Activated CD8-positive, alpha-beta memory T cell treated with anti-CD3 and anti-CD28 coated beads for 36 hours (primary cell): Measurements from ENCODE around the gene FZD4. TPM values are rescaled to one million over a fixed set of nuclear protein-coding genes. Genes with fewer than 3 reads are reported as not detected.
"Not testable (repeated sequence)": the region's sequence is repeated elsewhere in the genome, so short reads cannot be mapped to it uniquely, and the experiment has no call there.

ENCODE experiments used
- CTCF ChIA-PET: fragments of 350-600 bp; sonication (Branson Sonifier 250); formaldehyde crosslinking; loops from one replicate; lab custom pipeline; 2021; ENCODE audit warnings: antibody characterized with exemption; lab: Charles Lee
- POLR2A ChIA-PET: fragments of 350-600 bp; sonication (Branson Sonifier 250); formaldehyde crosslinking; loops from one replicate; lab custom pipeline; 2021; ENCODE audit warnings: antibody characterized with exemption; lab: Charles Lee
- total RNA-seq, 2 experiments: library from RNA; stranded (reverse); gene quantifications; one replicate each; pipeline ENCODE4 v1.2.3, GENCODE V29; 2021

Gene FZD4
- total RNA-seq, 2 experiments from 2014 or later, result 0.06 TPM

GRCh38 chr11:86919557-86920210, 35.5 kb downstream of the FZD4 start:
- CTCF ChIA-PET, result interaction anchor here (1.2 kb wide), 1 partner anchor 50 kb away, joined by 3 read pairs; no protein-coding TSS in a partner anchor
- POLR2A ChIA-PET, result no interaction called here

DNA sequence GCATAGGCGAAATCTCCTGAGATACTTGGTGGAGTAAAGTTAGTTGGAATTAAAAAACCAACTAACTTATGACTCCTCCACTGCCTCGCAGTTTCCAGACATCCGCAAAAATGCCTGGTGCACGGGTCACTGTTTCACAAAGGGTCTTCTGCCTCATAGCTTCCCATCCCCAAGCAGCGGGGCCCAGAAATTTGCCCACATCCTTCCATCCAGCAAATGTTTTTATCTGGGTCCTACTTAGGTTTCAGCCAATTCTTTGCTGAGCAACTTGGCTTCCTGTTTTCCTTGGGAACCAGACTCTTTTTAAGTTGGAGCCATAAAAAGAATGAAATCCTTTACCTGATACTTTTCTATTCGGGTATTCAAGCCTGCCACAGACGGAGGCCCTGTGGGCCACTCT, 36.2 kb downstream of the FZD4 start:
- ChIA-PET POLR2A (no interaction called here), CTCF (no interaction called here)

- POLR2A ChIA-PET, result no interaction called here
- CTCF ChIA-PET, result no interaction called here
These were observed 36.7 kb downstream of the FZD4 start for GRCh38 chr11:86918496-86918895.

GRCh38 chr11:86917589-86917988, 37.6 kb downstream of the FZD4 start:
- ChIA-PET POLR2A (no interaction called here), CTCF (no interaction called here)

DNA sequence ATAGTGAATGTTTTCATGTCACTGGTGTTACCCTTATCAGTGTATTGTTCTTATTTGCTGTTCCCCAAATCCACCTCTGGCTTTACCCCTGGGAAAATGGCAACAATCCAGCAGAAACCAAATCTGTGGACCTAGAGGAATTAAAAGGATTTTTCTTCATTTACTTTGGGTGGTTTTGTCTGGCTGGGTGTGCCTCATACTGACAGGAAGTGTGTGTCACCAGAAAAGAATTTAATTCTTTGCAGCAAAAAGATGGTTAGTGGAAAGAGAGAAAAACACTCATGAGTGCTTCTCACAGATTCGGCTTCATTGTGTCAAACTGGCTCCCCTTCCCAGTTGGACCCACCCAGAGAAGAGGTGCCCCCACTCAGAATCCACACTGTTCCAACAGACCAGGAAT, 38.9 kb downstream of the FZD4 start:
- ChIA-PET CTCF (interaction anchor here (1.3 kb wide), 1 partner anchor 46 kb away, joined by 6 read pairs; no protein-coding TSS in a partner anchor), POLR2A (no interaction called here)

GRCh38 chr11:86915850-86916249, 39.3 kb downstream of the FZD4 start:
- CTCF ChIA-PET, result interaction anchor here (1.3 kb wide), 1 partner anchor 46 kb away, joined by 6 read pairs; no protein-coding TSS in a partner anchor
- POLR2A ChIA-PET, result not testable (repeated sequence)

DNA sequence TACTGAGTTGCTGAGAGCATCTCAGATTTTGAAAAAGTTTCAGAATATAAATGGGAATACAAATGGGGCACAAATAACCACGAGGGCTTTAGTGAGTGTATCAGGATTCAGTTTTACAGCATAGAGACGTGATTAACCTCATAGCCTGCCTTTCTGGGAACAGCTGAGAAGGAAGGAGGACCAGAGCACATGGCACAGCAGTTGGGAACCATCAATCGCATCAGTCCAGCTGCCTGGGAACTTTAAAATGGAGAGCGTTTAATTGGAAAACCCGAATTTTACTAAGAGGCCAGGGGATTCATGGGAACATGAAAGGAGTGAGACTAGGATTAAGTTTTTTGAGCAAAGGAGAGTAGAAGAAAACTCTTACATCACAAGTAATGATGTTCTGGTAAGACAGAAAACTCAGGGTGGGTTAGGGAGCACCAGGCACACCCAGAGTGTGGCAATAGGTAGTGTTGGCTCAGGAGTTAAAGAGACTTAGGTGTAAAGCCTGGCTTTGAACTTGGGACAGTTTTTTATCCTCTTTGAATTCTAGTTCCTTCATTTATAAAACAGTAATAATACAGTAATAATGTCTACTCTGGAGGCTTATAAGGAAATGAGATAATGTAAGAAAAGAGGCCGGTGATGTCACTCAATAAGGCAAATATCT, 40.2 kb downstream of the FZD4 start:
- ChIA-PET POLR2A (no interaction called here), CTCF (interaction anchor here (1.3 kb wide), 1 partner anchor 45 kb away, joined by 6 read pairs; no protein-coding TSS in a partner anchor)

GRCh38 chr11:86912238-86912637, 43.0 kb downstream of the FZD4 start:
- ChIA-PET CTCF (no interaction called here), POLR2A (no interaction called here)

DNA sequence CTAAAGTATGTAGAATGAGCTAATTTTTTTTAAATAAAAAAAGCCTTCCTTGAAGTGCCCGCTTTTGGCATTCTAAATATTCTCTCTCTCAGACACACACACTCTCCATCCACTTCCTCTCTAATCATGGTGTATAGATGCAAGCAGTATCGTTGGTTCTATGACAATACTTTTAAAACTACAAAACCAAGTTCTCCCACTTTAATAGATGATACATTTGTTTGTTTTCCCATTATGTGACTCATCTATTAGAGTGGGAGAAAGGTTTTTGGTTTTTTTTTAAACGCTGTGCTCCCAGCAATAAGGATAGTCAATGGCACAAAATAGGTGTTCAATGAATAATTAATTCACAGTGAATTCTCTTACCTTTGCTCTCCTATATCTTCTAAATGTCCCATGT, 44.6 kb downstream of the FZD4 start:
- ChIA-PET CTCF (no interaction called here), POLR2A (no interaction called here)

- ChIA-PET POLR2A (no interaction called here), CTCF (no interaction called here)
These were observed 49.0 kb downstream of the FZD4 start for GRCh38 chr11:86906198-86906597.

- ChIA-PET CTCF (interaction anchor here (0.7 kb wide), 1 partner anchor 118 kb away, joined by 3 read pairs; no protein-coding TSS in a partner anchor), POLR2A (interaction anchor here (0.7 kb wide), 1 partner anchor 1623 kb away, joined by 4 read pairs; no protein-coding TSS in a partner anchor)
These were observed 49.9 kb downstream of the FZD4 start for GRCh38 chr11:86905252-86905651.

DNA sequence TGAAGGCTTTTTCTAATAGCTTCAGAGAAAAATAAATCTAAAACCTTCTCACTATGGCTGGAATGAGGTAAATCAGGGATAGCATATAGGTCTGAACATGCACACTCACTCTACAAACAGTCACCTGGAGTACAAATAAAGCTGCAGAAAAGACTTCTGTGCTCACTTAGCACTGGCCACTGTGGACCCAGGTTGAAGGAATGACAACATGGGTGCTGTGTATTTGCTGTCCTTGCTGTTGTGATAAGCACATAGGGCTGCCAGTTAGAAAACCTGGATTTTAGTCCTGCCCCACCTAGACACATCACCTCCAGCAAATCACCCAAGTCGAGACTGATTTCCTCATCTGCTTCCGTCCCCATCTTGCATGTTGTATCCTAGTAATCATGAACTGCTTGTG, 51.2 kb downstream of the FZD4 start:
- CTCF ChIA-PET, result interaction anchor here (0.7 kb wide), 1 partner anchor 12 kb away, joined by 3 read pairs; no protein-coding TSS in a partner anchor
- POLR2A ChIA-PET, result no interaction called here

DNA sequence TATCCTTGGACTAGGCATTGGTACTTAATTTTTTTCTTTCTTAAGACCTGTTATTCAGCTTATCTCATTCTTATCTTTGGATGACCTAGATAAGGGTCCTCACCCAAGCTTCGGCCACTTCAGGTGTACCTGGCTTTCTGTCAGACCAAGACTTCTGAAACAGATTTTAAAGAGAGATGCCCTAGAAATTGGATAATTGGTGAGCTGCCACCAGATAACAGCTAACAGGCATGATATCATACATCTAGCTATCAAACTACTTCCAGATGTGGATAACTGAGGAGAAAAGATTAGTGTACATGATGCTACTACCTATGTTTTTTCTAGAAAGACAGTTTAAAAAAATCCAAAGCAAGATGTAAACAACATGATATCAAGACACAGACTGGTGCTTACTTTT, 52.9 kb downstream of the FZD4 start:
- CTCF ChIA-PET, result no interaction called here
- POLR2A ChIA-PET, result no interaction called here

DNA sequence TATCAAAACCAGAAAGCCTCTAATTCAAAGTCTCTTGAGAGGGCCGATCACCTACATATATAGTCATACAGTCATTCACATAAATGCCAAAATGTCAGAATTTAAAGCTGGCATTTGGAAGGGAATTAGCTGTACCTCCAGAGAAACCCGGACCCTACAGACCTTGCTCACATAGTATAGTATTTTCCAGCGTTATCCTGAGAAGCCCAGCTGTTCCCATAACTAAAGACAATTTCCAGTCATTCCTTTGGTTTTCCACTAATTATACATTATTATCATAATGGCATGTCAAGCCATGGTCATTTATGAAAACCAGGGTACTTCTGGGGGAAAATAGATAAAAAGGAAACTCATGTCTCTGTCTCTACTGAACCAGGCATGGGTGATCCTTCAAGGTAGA, 53.6 kb downstream of the FZD4 start:
- POLR2A ChIA-PET, result no interaction called here
- CTCF ChIA-PET, result no interaction called here

DNA sequence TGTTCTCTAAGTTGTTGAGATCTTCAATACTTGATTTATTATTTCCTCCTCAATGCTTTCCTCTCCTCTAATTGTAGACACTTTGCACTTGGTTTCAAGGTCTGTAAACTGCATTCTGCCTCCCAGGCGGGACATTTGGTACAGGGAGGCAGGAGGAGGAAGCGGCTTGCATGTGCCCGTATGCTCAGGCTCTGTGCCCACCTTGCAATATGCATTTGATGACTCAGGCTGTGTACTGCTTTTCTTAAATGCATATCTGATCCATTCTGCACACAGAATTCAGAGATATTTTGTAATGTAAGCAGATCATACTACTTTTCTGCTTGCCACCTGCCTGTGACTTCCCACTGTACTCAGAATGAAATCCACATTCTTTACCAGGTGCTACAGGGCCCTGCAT, 55.0 kb downstream of the FZD4 start:
- POLR2A ChIA-PET, result no interaction called here
- CTCF ChIA-PET, result no interaction called here

- CTCF ChIA-PET, result interaction anchor here (0.9 kb wide), 1 partner anchor 15 kb away, joined by 3 read pairs; no protein-coding TSS in a partner anchor
- POLR2A ChIA-PET, result no interaction called here
These were observed 56.5 kb downstream of the FZD4 start for GRCh38 chr11:86898689-86899088.

DNA sequence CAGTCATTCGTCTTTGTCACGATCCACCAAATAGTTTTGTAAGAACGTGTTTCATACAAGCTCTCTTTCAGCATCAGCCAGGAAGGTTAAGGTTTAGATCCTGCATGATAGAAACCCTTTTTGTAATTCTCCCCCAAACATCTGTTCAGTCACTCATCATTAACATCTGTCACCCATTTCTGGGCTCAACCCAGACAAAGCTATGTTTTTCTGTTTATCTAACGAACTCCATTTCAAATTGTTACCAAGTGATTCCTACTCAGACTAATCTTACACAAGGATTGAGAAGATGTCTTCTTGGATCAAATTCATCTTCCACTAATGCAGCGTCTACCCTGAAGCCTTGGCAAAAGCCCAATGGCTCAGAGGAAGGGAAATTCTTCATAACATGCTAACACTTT, 58.8 kb downstream of the FZD4 start:
- ChIA-PET POLR2A (no interaction called here), CTCF (no interaction called here)
